Gastroesophageal sphincter (tissue), 3 donors: ENCODE data around the gene CDKN2AIPNL.

Experiments used
- POLR2A ChIP-seq, 2 donors: fragments of 450-650 bp; IDR thresholded peaks; one replicate each; pipeline ENCODE4 v1.6.1; 2017; ENCODE audit warnings: antibody characterized with exemption in 2 of 2, mild to moderate bottlenecking in 2 of 2, moderate library complexity in 1 of 2
- POLR2AphosphoS5 ChIP-seq: sonication (generic); formaldehyde crosslinking; IDR thresholded peaks from one replicate; pipeline ENCODE4 v1.6.1; 2017; ENCODE audit warnings: antibody characterized with exemption
- TF ChIP-seq, protein P1 (sequence below), 4 experiments: fragments of 200-600 bp in 2 of 4; fragments of 450-650 bp in 2 of 4; sonication (generic) in 1 of 4; IDR thresholded peaks; one replicate each; pipeline ENCODE4 v1.5.1; 2017 to 2019; ENCODE audit warnings: antibody characterized with exemption in 4 of 4, mild to moderate bottlenecking in 2 of 4, moderate library complexity in 2 of 4

DNA sequence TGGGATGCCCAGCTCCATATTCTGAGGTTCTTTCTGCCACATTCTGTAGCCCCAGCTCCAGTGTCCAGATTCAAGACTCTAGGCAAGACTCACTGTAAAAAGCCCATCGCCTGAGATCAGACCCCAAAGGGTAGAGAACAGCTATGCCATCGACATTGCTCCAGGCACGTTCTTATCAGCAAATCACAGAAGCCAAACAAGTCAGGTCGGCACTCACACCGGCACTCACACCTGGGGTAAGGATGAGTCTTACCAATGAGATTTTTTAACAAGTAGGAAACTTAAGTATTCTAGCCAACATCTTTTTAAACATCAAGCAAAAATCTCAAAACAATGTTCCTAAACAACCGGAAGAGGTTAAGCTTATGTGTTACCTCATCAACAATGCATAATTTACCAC lies 2.4 kb downstream of the CDKN2AIPNL start:
- TF ChIP-seq, protein P1, sequence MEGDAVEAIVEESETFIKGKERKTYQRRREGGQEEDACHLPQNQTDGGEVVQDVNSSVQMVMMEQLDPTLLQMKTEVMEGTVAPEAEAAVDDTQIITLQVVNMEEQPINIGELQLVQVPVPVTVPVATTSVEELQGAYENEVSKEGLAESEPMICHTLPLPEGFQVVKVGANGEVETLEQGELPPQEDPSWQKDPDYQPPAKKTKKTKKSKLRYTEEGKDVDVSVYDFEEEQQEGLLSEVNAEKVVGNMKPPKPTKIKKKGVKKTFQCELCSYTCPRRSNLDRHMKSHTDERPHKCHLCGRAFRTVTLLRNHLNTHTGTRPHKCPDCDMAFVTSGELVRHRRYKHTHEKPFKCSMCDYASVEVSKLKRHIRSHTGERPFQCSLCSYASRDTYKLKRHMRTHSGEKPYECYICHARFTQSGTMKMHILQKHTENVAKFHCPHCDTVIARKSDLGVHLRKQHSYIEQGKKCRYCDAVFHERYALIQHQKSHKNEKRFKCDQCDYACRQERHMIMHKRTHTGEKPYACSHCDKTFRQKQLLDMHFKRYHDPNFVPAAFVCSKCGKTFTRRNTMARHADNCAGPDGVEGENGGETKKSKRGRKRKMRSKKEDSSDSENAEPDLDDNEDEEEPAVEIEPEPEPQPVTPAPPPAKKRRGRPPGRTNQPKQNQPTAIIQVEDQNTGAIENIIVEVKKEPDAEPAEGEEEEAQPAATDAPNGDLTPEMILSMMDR (IDR thresholded peaks at IDR 0.05): no peak
- TF ChIP-seq POLR2A (IDR thresholded peaks at IDR 0.05) (no peak), POLR2AphosphoS5 (no peak)
